Activated gamma-delta T cell treated with anti-CD3 and anti-CD28 coated beads, Interleukin-2, amount 50 U/mL, for 16 hours (primary cell): ENCODE measurements around the gene TMPRSS2.

ENCODE experiments used
- DNase-seq: peaks from one replicate; pipeline ENCODE4 v3.0.0-alpha.2; 2020; ENCODE audit warnings: low read depth

The TMPRSS2 gene

GRCh38 chr21:41447356-41447755 is 60.6 kb downstream of the TMPRSS2 start:
- no peak for DNase-seq

GRCh38 chr21:41446586-41446985 is 61.4 kb downstream of the TMPRSS2 start:
- DNase-seq: no peak

GRCh38 chr21:41445465-41445862 is 62.5 kb downstream of the TMPRSS2 start:
- no peak for DNase-seq

- DNase-seq: no peak
Measured at GRCh38 chr21:41444703-41445464, 63.1 kb downstream of the TMPRSS2 start.

GRCh38 chr21:41443562-41443961 is 64.4 kb downstream of the TMPRSS2 start:
- DNase-seq: no peak

- DNase-seq: no peak
Measured at GRCh38 chr21:41442481-41443186, 65.3 kb downstream of the TMPRSS2 start.

- no peak for DNase-seq
Measured at GRCh38 chr21:41441546-41441945, 66.4 kb downstream of the TMPRSS2 start.

GRCh38 chr21:41439248-41439647 is 68.7 kb downstream of the TMPRSS2 start:
- no peak for DNase-seq

- no peak for DNase-seq
Measured at GRCh38 chr21:41438425-41439113, 69.4 kb downstream of the TMPRSS2 start.

GRCh38 chr21:41437729-41438128 is 70.2 kb downstream of the TMPRSS2 start:
- no peak for DNase-seq

- no peak for DNase-seq
Measured at GRCh38 chr21:41435706-41436105, 72.3 kb downstream of the TMPRSS2 start.

- DNase-seq: no peak
Measured at GRCh38 chr21:41433566-41433965, 74.4 kb downstream of the TMPRSS2 start.

GRCh38 chr21:41432562-41433460 is 75.1 kb downstream of the TMPRSS2 start:
- no peak for DNase-seq

GRCh38 chr21:41431788-41432548 is 76.0 kb downstream of the TMPRSS2 start:
- no peak for DNase-seq

GRCh38 chr21:41429925-41430491 is 78.0 kb downstream of the TMPRSS2 start:
- DNase-seq: no peak

- no peak for DNase-seq
Measured at GRCh38 chr21:41429305-41429704, 78.7 kb downstream of the TMPRSS2 start.

GRCh38 chr21:41428847-41429246 is 79.1 kb downstream of the TMPRSS2 start:
- DNase-seq: no peak

- no peak for DNase-seq
Measured at GRCh38 chr21:41428311-41428710, 79.6 kb downstream of the TMPRSS2 start.

GRCh38 chr21:41427556-41427955 is 80.4 kb downstream of the TMPRSS2 start:
- DNase-seq: no peak

GRCh38 chr21:41426676-41427404 is 81.1 kb downstream of the TMPRSS2 start:
- no peak for DNase-seq
